Brain microvascular endothelial cell (primary cell): ENCODE results near the gene POU2F1.

Experiments
- DNase-seq: peaks from one replicate; pipeline ENCODE4 v3.0.0-alpha.2; 2020
- H3K27ac ChIP-seq: fragments of 250-450 bp; sonication (Bioruptor Pico); 2 replicates; pipeline ENCODE4 v1.5.1; 2020; ENCODE audit warnings: mild to moderate bottlenecking, moderate library complexity
- H3K27me3 ChIP-seq: fragments of 250-450 bp; sonication (Bioruptor Pico); replicated peaks from 2 replicates; pipeline ENCODE4 v1.5.1; 2020; ENCODE audit warnings: mild to moderate bottlenecking
- H3K36me3 ChIP-seq: fragments of 250-450 bp; sonication (Bioruptor Pico); replicated peaks from 2 replicates; pipeline ENCODE4 v1.5.1; 2020; ENCODE audit warnings: mild to moderate bottlenecking
- H3K4me3 ChIP-seq: 2 replicates; pipeline ENCODE4 v1.5.1; 2011; ENCODE audit warnings: low read depth, mild to moderate bottlenecking, control low read depth, low read length, moderate library complexity
- in situ Hi-C: cut with HindIII; loops from 2 replicates; pipeline ENCODE4 v1.10.0; 2017; ENCODE audit warnings: low sequenced_read_pairs, low pct_ligation_motif_present
- TF ChIP-seq, protein P1 (sequence below): IDR thresholded peaks from 2 replicates; pipeline ENCODE4 v1.5.1; 2011; ENCODE audit warnings: low read depth, mild to moderate bottlenecking, moderate library complexity, low read length, control low read depth, inconsistent platforms; ENCODE audit errors: missing control alignments

Gene POU2F1

DNA sequence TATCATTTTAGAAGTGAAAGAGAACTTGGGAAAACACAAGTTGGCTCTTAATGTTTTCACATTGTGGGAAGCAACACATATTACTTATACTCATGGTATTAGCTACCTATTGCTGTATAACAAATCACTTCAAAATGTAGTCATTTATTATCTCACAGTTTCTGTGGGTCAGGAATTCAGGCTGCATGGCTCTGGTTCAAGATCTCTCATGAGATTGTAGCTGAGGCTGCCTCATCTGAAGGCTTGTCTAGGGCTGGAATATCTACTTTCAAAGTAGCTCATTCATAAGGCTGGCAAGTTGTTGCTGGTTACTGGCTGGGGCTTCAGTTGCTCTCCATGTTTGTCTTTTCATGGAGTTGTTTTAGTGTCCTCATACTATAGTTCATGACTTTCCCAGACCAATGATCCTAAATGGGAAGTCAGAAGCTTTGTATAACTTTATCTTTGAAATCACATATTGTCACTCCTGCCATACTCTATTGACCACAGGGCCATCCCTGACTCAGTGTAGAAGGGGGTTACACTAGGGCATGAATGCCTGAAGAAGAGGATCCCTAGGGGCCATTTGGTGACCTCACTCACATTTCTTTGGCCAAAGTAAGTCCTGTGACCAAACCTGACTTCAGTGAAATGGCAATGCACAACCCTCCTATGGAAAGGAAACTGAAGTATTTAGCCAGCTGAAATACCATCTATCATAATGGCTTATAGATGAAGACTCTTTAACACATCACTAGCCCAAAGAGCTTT, 37.9 kb upstream of the POU2F1 start:
- H3K27me3 ChIP-seq: no peaks in the 10 kb centered on the region
- no peak overlapping the region for H3K4me3 ChIP-seq
- in situ Hi-C loops: no loop called here
- TF ChIP-seq, protein P1, sequence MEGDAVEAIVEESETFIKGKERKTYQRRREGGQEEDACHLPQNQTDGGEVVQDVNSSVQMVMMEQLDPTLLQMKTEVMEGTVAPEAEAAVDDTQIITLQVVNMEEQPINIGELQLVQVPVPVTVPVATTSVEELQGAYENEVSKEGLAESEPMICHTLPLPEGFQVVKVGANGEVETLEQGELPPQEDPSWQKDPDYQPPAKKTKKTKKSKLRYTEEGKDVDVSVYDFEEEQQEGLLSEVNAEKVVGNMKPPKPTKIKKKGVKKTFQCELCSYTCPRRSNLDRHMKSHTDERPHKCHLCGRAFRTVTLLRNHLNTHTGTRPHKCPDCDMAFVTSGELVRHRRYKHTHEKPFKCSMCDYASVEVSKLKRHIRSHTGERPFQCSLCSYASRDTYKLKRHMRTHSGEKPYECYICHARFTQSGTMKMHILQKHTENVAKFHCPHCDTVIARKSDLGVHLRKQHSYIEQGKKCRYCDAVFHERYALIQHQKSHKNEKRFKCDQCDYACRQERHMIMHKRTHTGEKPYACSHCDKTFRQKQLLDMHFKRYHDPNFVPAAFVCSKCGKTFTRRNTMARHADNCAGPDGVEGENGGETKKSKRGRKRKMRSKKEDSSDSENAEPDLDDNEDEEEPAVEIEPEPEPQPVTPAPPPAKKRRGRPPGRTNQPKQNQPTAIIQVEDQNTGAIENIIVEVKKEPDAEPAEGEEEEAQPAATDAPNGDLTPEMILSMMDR: no peak
- DNase-seq: no peak
- H3K27ac ChIP-seq: no peak overlapping the region
- no peaks in the 10 kb centered on the region for H3K36me3 ChIP-seq

DNA sequence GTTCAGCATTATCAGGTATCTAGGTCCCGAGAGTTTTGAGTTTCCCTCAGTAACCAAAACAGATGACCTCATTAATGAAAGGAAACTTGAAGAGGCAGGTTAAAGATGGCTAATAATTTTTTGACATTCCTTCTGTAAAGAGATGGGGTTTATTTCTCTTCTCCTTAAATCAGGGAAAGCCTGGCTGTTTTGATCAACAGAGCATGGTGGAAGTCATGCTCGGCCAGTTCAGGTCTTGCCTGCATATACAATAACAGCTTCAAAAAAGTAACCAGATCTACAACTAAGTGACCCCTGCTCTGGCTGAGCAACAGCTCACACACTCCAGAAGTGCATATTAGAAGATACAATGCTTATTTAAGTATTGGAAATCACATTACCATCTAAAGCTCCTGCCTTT, 36.6 kb upstream of the POU2F1 start:
- in situ Hi-C loops: no loop called here
- no peak for DNase-seq
- H3K36me3 ChIP-seq: no peaks in the 10 kb centered on the region
- no peak overlapping the region for H3K4me3 ChIP-seq
- H3K27ac ChIP-seq: no peak overlapping the region
- no peaks in the 10 kb centered on the region for H3K27me3 ChIP-seq
- TF ChIP-seq, protein P1: no peak

DNA sequence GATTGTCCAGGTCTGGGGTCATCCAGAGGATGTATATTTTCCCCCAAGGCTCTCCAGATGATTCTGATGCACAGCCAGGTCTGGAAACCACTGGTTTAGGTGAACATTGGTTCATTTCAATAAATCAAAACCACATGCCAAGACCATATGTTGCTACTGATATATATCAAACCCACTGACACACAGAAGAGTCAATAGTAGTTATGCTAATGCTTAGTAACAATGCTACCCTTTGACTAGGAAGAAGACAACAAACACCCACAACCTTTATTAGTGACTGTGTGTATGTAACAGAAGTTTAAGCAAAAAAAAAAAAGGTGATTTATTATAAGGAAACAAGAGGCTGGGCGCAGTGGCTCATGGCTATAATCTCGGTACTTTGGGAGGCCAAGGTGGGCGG, 35.6 kb upstream of the POU2F1 start:
- no peak overlapping the region for H3K4me3 ChIP-seq

DNA sequence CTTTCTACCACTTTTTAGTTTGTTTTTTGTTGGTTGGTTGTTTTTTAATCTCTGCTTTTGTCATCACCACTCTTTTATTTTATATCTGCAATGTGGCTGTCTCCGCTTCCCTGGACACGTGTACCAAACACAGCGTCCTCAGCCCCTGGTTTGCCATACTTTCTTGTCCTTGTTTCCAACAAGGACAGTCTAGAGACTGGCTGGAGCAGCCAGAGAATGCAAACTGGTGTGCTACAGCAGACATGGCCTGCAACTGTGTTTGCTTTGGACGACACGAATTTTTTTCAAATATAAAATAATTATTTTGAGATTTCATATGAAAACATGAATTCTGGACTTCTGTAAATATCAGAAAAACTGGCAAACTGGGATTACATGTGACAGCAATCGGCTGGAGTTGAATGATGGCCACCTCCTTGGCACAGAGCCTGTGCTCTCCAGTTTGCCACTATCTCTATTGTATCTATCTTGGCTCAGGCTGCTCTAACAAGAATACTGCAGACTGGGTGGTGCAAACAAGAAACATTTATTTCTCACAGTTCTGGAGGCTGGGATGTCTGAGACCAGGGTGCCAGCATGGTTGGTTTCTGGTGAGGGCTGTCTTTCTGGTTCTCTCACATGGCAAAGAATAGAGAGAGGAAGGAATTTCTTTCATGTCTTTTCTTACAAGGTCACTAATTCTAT, 34.6 kb upstream of the POU2F1 start:
- in situ Hi-C loops: no loop called here
- TF ChIP-seq, protein P1: no peak

More for the DNA sequence above, 35.6 kb upstream of the POU2F1 start:
- H3K27me3 ChIP-seq: no peaks in the 10 kb centered on the region
- no peak overlapping the region for H3K27ac ChIP-seq
- TF ChIP-seq, protein P1: no peak
- in situ Hi-C loops: no loop called here
- no peaks in the 10 kb centered on the region for H3K36me3 ChIP-seq
- no peak for DNase-seq

DNA sequence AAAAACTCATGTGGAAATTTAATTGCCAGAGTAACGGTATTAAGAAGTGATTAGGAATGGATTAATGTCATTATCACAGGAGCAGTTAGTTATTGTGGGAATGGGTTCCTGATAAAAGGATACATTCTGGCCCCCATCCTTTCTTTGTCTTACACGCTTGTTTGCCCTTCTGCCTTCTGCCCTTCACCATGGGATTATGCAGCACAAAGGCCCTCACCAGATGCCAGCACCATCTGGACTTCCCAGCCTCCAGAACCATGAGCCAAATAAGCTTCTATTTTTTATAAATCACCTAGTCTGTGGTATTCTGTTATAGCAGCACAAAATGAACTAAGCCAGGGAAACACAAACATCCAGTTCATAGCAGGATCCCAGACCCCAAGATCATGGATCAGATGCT, 33.9 kb upstream of the POU2F1 start:
- Histone ChIP-seq H3K36me3 (no peaks in the 10 kb centered on the region), H3K4me3 (no peak overlapping the region), H3K27me3 (no peaks in the 10 kb centered on the region), H3K27ac (no peak overlapping the region)
- no peak for DNase-seq
- TF ChIP-seq, protein P1: no peak
- in situ Hi-C loops: no loop called here

More for the DNA sequence above, 34.6 kb upstream of the POU2F1 start:
- DNase-seq: no peak
- Histone ChIP-seq H3K27ac (no peak overlapping the region), H3K4me3 (no peak overlapping the region), H3K27me3 (no peaks in the 10 kb centered on the region), H3K36me3 (no peaks in the 10 kb centered on the region)
